Lower leg skin (tissue), 3 donors: ENCODE measurements around the gene ADSS1.

Experiments
- POLR2A ChIP-seq, 2 donors: fragments of 450-650 bp; IDR thresholded peaks; one replicate each; pipeline ENCODE4 v1.6.1; 2016 to 2017; ENCODE audit warnings: antibody characterized with exemption in 2 of 2, mild to moderate bottlenecking in 1 of 2, moderate library complexity in 1 of 2
- TF ChIP-seq, protein P1 (sequence below), 3 donors: fragments of 450-650 bp; IDR thresholded peaks; one replicate each; pipeline ENCODE4 v1.5.1; 2016; ENCODE audit warnings: antibody characterized with exemption in 3 of 3, mild to moderate bottlenecking in 3 of 3, moderate library complexity in 2 of 3

DNA sequence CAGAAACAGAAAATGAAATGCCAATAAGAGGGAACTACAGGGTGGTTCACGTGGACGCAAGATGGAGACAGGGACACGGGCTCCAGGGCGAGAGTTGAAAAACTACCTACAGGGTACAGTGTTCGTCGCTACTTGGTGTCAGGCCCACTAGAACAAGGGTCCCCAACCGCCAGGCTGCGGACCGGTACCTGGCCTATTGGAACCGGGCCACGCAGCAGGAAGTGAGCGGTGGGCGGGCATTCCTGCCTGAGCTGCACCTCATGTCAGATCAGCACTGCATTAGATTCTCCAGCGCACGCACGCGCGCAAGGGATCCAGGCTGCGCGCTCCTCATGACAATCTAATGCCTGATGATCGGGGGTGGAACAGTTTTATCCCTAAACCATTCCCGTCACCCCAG is 19.8 kb upstream of the ADSS1 start:
- no peak for TF ChIP-seq POLR2A (IDR thresholded peaks at IDR 0.05)
- TF ChIP-seq, protein P1, sequence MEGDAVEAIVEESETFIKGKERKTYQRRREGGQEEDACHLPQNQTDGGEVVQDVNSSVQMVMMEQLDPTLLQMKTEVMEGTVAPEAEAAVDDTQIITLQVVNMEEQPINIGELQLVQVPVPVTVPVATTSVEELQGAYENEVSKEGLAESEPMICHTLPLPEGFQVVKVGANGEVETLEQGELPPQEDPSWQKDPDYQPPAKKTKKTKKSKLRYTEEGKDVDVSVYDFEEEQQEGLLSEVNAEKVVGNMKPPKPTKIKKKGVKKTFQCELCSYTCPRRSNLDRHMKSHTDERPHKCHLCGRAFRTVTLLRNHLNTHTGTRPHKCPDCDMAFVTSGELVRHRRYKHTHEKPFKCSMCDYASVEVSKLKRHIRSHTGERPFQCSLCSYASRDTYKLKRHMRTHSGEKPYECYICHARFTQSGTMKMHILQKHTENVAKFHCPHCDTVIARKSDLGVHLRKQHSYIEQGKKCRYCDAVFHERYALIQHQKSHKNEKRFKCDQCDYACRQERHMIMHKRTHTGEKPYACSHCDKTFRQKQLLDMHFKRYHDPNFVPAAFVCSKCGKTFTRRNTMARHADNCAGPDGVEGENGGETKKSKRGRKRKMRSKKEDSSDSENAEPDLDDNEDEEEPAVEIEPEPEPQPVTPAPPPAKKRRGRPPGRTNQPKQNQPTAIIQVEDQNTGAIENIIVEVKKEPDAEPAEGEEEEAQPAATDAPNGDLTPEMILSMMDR (IDR thresholded peaks at IDR 0.05), result no peak
